ENCODE results near the gene GTF2H1. TPM values are rescaled to one million over a fixed set of nuclear protein-coding genes. Genes with fewer than 3 reads are reported as not detected.

The GTF2H1 gene
- total RNA-seq, 2 experiments from 2014 or later = 15.1 to 17.7 TPM

GRCh38 chr11:18364495-18365073 lies 42.2 kb downstream of the GTF2H1 start:
- Mint-ChIP-seq H3K9me3 (no peaks in the 10 kb centered on the region), H3K27ac (no peak overlapping the region), H3K36me3 (ENCODE audit: low read depth) (peaks cover 60% of the 10 kb centered on the region), H3K4me1 (ENCODE audit: low read depth) (peaks cover 11% of the 10 kb centered on the region), H3K27me3 (no peaks in the 10 kb centered on the region), H3K4me3 (no peak overlapping the region)
- ChIA-PET CTCF (interaction anchor here (1.4 kb wide), 1 partner anchor 42 kb away, joined by 4 read pairs; no protein-coding TSS in a partner anchor), POLR2A (interaction anchor here (1.6 kb wide), 1 partner anchor 30 kb away, joined by 4 read pairs; the partner anchor contains the start of gene LDHA)
- no peak for TF ChIP-seq CTCF (IDR thresholded peaks at IDR 0.05)
- no peak for ATAC-seq (ENCODE audit: poor library complexity)
- H3K4me1 ChIP-seq (ENCODE audit: insufficient read depth, low read length) = no peaks in the 10 kb centered on the region
- peaks cover 78% of the 10 kb centered on the region for H3K36me3 ChIP-seq (ENCODE audit: insufficient read depth, low read length)
- DNase-seq = no peak
- H3K9me3 ChIP-seq (ENCODE audit: control insufficient read depth in 1 of 2, insufficient read depth in 1 of 2, low read length in 2 of 2) = no peaks in the 10 kb centered on the region
- intact Hi-C loops (cut with DNase I, micrococcal nuclease) = no loop called here
- H3K27ac ChIP-seq (ENCODE audit: low read depth in 1 of 2, low read length in 2 of 2) = no peak overlapping the region
- no peak overlapping the region for H3K4me3 ChIP-seq (ENCODE audit: low read length)
- H3K27me3 ChIP-seq (ENCODE audit: control insufficient read depth in 1 of 2, insufficient read depth in 2 of 2, low read length in 2 of 2) = no peaks in the 10 kb centered on the region

GRCh38 chr11:18365741-18366140 lies 43.4 kb downstream of the GTF2H1 start:
- no peak for TF ChIP-seq CTCF (IDR thresholded peaks at IDR 0.05)
- CTCF ChIA-PET = interaction anchor here (0.6 kb wide), 1 partner anchor 187 kb away, joined by 4 read pairs; no protein-coding TSS in a partner anchor
- H3K4me3 ChIP-seq (ENCODE audit: low read length) = no peak overlapping the region
- Mint-ChIP-seq H3K9me3 (no peaks in the 10 kb centered on the region), H3K27me3 (no peaks in the 10 kb centered on the region), H3K4me3 (no peak overlapping the region), H3K4me1 (ENCODE audit: low read depth) (peaks cover 11% of the 10 kb centered on the region), H3K27ac (peak overlapping the region; percentile 27), H3K36me3 (ENCODE audit: low read depth) (peaks cover 55% of the 10 kb centered on the region)
- H3K27me3 ChIP-seq (ENCODE audit: control insufficient read depth in 1 of 2, insufficient read depth in 2 of 2, low read length in 2 of 2) = no peaks in the 10 kb centered on the region
- H3K36me3 ChIP-seq (ENCODE audit: insufficient read depth, low read length) = peaks cover 68% of the 10 kb centered on the region
- DNase-seq = no peak
- POLR2A ChIA-PET = no interaction called here
- ATAC-seq (ENCODE audit: poor library complexity) = no peak
- H3K4me1 ChIP-seq (ENCODE audit: insufficient read depth, low read length) = no peaks in the 10 kb centered on the region
- H3K9me3 ChIP-seq (ENCODE audit: control insufficient read depth in 1 of 2, insufficient read depth in 1 of 2, low read length in 2 of 2) = no peaks in the 10 kb centered on the region
- H3K27ac ChIP-seq (ENCODE audit: low read depth in 1 of 2, low read length in 2 of 2) = no peak overlapping the region
- intact Hi-C loops (cut with DNase I, micrococcal nuclease) = no loop called here

GRCh38 chr11:18366286-18366685 lies 43.9 kb downstream of the GTF2H1 start:
- no peaks in the 10 kb centered on the region for H3K4me1 ChIP-seq (ENCODE audit: insufficient read depth, low read length)
- intact Hi-C loops (cut with DNase I, micrococcal nuclease) = no loop called here
- Mint-ChIP-seq H3K4me1 (ENCODE audit: low read depth) (peaks cover 11% of the 10 kb centered on the region), H3K4me3 (no peak overlapping the region), H3K27ac (peak overlapping the region; percentile 27), H3K9me3 (no peaks in the 10 kb centered on the region), H3K27me3 (no peaks in the 10 kb centered on the region), H3K36me3 (ENCODE audit: low read depth) (peaks cover 55% of the 10 kb centered on the region)
- no peak overlapping the region for H3K27ac ChIP-seq (ENCODE audit: low read depth in 1 of 2, low read length in 2 of 2)
- ChIA-PET CTCF (interaction anchor here (0.6 kb wide), 1 partner anchor 187 kb away, joined by 4 read pairs; no protein-coding TSS in a partner anchor), POLR2A (no interaction called here)
- DNase-seq = peak in 1 of 14 experiments; percentile 19
- H3K27me3 ChIP-seq (ENCODE audit: control insufficient read depth in 1 of 2, insufficient read depth in 2 of 2, low read length in 2 of 2) = no peaks in the 10 kb centered on the region
- H3K4me3 ChIP-seq (ENCODE audit: low read length) = no peak overlapping the region
- peaks cover 63% of the 10 kb centered on the region for H3K36me3 ChIP-seq (ENCODE audit: insufficient read depth, low read length)
- no peaks in the 10 kb centered on the region for H3K9me3 ChIP-seq (ENCODE audit: control insufficient read depth in 1 of 2, insufficient read depth in 1 of 2, low read length in 2 of 2)
- no peak for ATAC-seq (ENCODE audit: poor library complexity)
- TF ChIP-seq CTCF (IDR thresholded peaks at IDR 0.05) = no peak

All from CD4-positive, alpha-beta T cell (primary cell).